SU-DHL-6 (cell line): Measurements from ENCODE around the gene LRRC4C.

Source experiments
- CTCF ChIP-seq: fragments of 200-600 bp; sonication (generic); IDR thresholded peaks from one replicate; pipeline ENCODE4 v1.5.1; 2017; ENCODE audit warnings: antibody characterized with exemption, mild to moderate bottlenecking, low read length, moderate library complexity; ENCODE audit not compliant: insufficient read depth, poor library complexity, severe bottlenecking
- EZH2phosphoT487 ChIP-seq: fragments of 200-600 bp; sonication (generic), shearing (Covaris generic); conservative IDR thresholded peaks from 2 replicates; pipeline ENCODE4 v1.6.1; 2018; ENCODE audit warnings: mild to moderate bottlenecking, antibody characterized with exemption, low read length, moderate library complexity, mixed read lengths

- TF ChIP-seq CTCF = no peak
- no peak for TF ChIP-seq EZH2phosphoT487
Measured at GRCh38 chr11:41121600-41121999, 337.9 kb downstream of the LRRC4C start.
